Spinal cord (tissue), 10 donors: ENCODE measurements around the gene MAFF. TPM values are rescaled to one million over a fixed set of nuclear protein-coding genes. Genes with fewer than 3 reads are reported as not detected.

Experiments used
- DNase-seq, 6 donors: peaks; one replicate each; pipeline versions ENCODE4 v3.0.0 to v3.0.0-alpha.2; 2013 to 2015; ENCODE audit warnings: low spot score in 6 of 6, low read depth in 4 of 6
- H3K27ac ChIP-seq: one replicate; pipeline ENCODE4 v1.5.1; 2013; ENCODE audit warnings: low read depth, low read length, control low read depth
- H3K27me3 ChIP-seq: one replicate; pipeline ENCODE4 v1.6.1; 2013; ENCODE audit warnings: low read length; ENCODE audit not compliant: control insufficient read depth, insufficient read depth
- H3K36me3 ChIP-seq: one replicate; pipeline ENCODE4 v1.6.1; 2013; ENCODE audit warnings: low read length; ENCODE audit not compliant: control insufficient read depth, insufficient read depth
- H3K4me1 ChIP-seq: one replicate; pipeline ENCODE4 v1.6.1; 2013; ENCODE audit warnings: low read length; ENCODE audit not compliant: control insufficient read depth, insufficient read depth
- H3K4me3 ChIP-seq: one replicate; pipeline ENCODE4 v1.5.1; 2013; ENCODE audit warnings: low read depth, low read length, control low read depth
- H3K9me3 ChIP-seq: one replicate; pipeline ENCODE4 v1.6.1; 2013; ENCODE audit warnings: low read length; ENCODE audit not compliant: control insufficient read depth, insufficient read depth
- WGBS: methylation state at CpG from one replicate; pipeline ENCODE4 v1.1.5; 2013; ENCODE audit warnings: missing lambda C conversion rate; ENCODE audit not compliant: insufficient coverage; 5-methylcytosine and 5-hydroxymethylcytosine counted together
- polyA plus RNA-seq, 2 donors: library from polyadenylated mRNA; unstranded; fragments of 120-200 nt; gene quantifications; one replicate each; pipeline ENCODE4 v1.2.1, GENCODE V29; 2013; ENCODE audit not compliant: insufficient read length in 2 of 2
- total RNA-seq, 2 donors: library from RNA; depleted of rRNA in 1 of 2; stranded (reverse); fragments of 120-200 nt in 1 of 2; fragments of >200 nt in 1 of 2; gene quantifications; one replicate each; pipeline versions ENCODE4 v1.2.3 to v1.2.4, GENCODE V29; 2013 to 2014
- donor health status: healthy.

The MAFF gene
- total and polyA plus RNA-seq, 4 donors, result 4.7 to 7.1 (median 6.2) TPM

- no peak overlapping the region for H3K4me3 ChIP-seq
- 19% methylated on average over 18 of the region's 20 CpGs for WGBS
- H3K36me3 ChIP-seq, result peaks cover 71% of the 10 kb centered on the region
- no peaks in the 10 kb centered on the region for H3K9me3 ChIP-seq
- DNase-seq, result peak; percentile 21 to 87 (median 62)
- peak overlapping the region; percentile 77 for H3K27ac ChIP-seq
- H3K27me3 ChIP-seq, result no peaks in the 10 kb centered on the region
- H3K4me1 ChIP-seq, result peaks cover 71% of the 10 kb centered on the region
These were observed 41.4 kb downstream of the MAFF start for GRCh38 chr22:38243007-38243765.

- WGBS, result 89% methylated on average over 1 of the region's 4 CpGs
- no peak overlapping the region for H3K4me3 ChIP-seq
- peaks cover 62% of the 10 kb centered on the region for H3K4me1 ChIP-seq
- peaks cover 62% of the 10 kb centered on the region for H3K36me3 ChIP-seq
- H3K27ac ChIP-seq, result no peak overlapping the region
- no peaks in the 10 kb centered on the region for H3K9me3 ChIP-seq
- no peak for DNase-seq
- no peaks in the 10 kb centered on the region for H3K27me3 ChIP-seq
These were observed 42.3 kb downstream of the MAFF start for GRCh38 chr22:38244106-38244505.

DNA sequence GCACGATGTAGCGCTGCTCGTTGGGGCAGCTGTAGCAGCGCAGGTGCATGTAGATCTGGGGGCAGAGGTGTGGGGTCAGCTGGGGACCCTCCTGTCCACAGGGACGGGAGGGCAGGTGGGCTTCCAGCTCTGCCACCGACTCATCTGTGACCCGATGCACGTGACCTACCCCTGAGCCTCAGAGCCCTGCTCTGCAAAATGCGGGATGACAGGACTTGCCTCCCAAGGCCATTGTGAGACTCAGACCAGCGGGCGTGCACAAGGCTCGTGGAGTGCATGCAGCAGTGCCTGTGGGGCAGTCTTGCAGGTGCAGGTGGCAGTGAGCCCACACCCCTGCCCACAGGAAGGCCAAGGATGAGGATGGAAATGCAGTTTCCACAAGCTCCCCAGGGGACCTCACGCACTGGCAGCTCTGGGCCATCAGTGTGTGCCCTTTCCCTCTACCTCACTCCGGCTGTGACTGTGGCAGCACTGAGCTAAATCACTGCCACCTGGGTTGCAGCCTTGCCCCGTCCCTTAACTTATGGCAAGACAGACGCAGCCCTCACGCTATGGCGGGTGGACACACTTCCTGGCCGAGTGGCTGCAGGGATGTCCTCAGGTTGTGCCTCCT lies 44.4 kb downstream of the MAFF start:
- no peak for DNase-seq
- H3K4me3 ChIP-seq, result no peak overlapping the region
- H3K27ac ChIP-seq, result peak overlapping the region; percentile 42
- peaks cover 62% of the 10 kb centered on the region for H3K36me3 ChIP-seq
- H3K27me3 ChIP-seq, result no peaks in the 10 kb centered on the region
- 82% methylated on average over 19 of the region's 19 CpGs for WGBS
- peaks cover 45% of the 10 kb centered on the region for H3K4me1 ChIP-seq
- H3K9me3 ChIP-seq, result no peaks in the 10 kb centered on the region

- peak in 1 of 6 donors; percentile 64 for DNase-seq
- Histone ChIP-seq H3K4me1 (peaks cover 46% of the 10 kb centered on the region), H3K27ac (peak overlapping the region; percentile 42), H3K4me3 (no peak overlapping the region), H3K9me3 (no peaks in the 10 kb centered on the region), H3K27me3 (no peaks in the 10 kb centered on the region), H3K36me3 (peaks cover 64% of the 10 kb centered on the region)
- WGBS, result 52% methylated on average over 5 of the region's 5 CpGs
These were observed 44.9 kb downstream of the MAFF start for GRCh38 chr22:38246692-38247091.

DNA sequence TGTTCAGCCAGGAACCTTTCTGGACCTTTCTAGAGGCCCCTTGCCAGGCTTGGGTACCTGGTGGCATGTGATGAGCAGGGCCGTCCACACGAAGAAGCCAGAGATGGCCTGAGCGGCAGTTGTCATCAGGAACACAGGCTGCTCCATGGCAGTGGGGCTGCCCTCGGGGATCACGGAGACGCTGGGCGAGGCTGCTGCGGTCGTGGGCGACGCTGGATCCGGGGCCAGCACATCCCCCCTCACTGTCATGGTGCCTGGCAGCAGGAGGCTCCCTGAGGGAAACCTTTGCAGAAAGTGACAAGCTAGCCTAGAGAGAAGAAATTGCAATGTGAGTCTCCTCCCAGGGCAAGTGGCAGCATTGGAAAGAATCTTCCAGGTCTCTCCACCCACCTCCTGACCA lies 45.9 kb downstream of the MAFF start:
- WGBS, result 83% methylated on average over 12 of the region's 12 CpGs
- Histone ChIP-seq H3K36me3 (peaks cover 66% of the 10 kb centered on the region), H3K4me1 (peaks cover 39% of the 10 kb centered on the region), H3K9me3 (no peaks in the 10 kb centered on the region), H3K27ac (no peak overlapping the region), H3K4me3 (no peak overlapping the region), H3K27me3 (no peaks in the 10 kb centered on the region)
- DNase-seq, result no peak

DNA sequence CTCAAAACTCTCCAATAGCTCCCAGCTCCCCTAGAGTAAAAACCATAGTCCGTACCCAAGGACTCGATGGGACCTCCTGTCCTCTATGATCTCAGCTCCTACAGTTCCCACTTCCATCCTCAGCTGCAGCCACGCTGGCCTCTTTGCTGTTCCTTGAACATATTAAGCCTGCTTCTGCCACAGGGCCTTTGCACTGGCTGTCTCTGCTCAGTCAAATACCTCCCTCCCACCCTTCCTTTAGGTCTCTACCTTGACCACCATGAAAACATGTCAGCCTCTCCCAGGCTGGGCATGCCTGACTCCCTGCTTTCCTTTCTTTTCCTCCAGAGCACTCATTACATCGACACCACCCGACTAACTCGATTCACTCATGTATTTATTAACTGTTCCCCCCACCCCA lies 46.5 kb downstream of the MAFF start:
- Histone ChIP-seq H3K27ac (no peak overlapping the region), H3K9me3 (no peaks in the 10 kb centered on the region), H3K36me3 (peaks cover 62% of the 10 kb centered on the region), H3K27me3 (no peaks in the 10 kb centered on the region), H3K4me1 (peaks cover 33% of the 10 kb centered on the region), H3K4me3 (no peak overlapping the region)
- no peak for DNase-seq
- 100% methylated on average over 6 of the region's 6 CpGs for WGBS

DNA sequence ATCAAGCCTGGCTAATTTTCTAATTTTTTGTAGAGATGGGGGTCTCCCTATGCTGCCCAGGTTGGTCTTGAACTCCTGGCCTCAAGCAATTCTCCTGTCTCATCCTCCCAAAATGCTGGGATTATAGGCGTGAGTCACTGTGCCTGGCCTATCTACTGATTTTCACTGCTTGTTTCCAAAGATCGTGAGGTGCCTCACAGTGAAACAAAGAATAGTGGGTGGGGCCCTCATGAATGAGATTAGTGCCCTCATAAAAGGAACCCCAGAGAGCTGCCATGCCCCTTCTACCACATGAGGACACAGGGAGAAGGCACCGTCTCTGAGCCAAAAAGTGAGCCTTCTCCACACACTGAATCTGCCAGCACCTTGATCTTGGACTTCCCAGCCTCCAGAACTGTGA lies 47.5 kb downstream of the MAFF start:
- Histone ChIP-seq H3K27me3 (no peaks in the 10 kb centered on the region), H3K27ac (no peak overlapping the region), H3K9me3 (no peaks in the 10 kb centered on the region), H3K4me3 (no peak overlapping the region), H3K36me3 (peaks cover 53% of the 10 kb centered on the region), H3K4me1 (peaks cover 23% of the 10 kb centered on the region)
- WGBS, result 94% methylated on average over 2 of the region's 3 CpGs
- DNase-seq, result no peak

GRCh38 chr22:38249803-38250642 lies 48.2 kb downstream of the MAFF start:
- Histone ChIP-seq H3K4me1 (peaks cover 21% of the 10 kb centered on the region), H3K36me3 (peaks cover 46% of the 10 kb centered on the region), H3K27me3 (no peaks in the 10 kb centered on the region), H3K4me3 (no peak overlapping the region), H3K27ac (no peak overlapping the region), H3K9me3 (no peaks in the 10 kb centered on the region)
- peak in 1 of 6 donors; percentile 56 for DNase-seq
- WGBS, result 93% methylated on average over 22 of the region's 25 CpGs

GRCh38 chr22:38250643-38251340 lies 49.0 kb downstream of the MAFF start:
- 91% methylated on average over 12 of the region's 13 CpGs for WGBS
- H3K4me1 ChIP-seq, result peaks cover 20% of the 10 kb centered on the region
- no peaks in the 10 kb centered on the region for H3K27me3 ChIP-seq
- DNase-seq, result no peak
- H3K27ac ChIP-seq, result no peak overlapping the region
- no peak overlapping the region for H3K4me3 ChIP-seq
- H3K9me3 ChIP-seq, result no peaks in the 10 kb centered on the region
- H3K36me3 ChIP-seq, result peaks cover 38% of the 10 kb centered on the region
